Left renal cortex interstitium (tissue), 4 donors: ENCODE measurements around the gene SPRED1. TPM values are rescaled to one million over a fixed set of nuclear protein-coding genes. Genes with fewer than 3 reads are reported as not detected.

Experiments
- polyA plus RNA-seq, 4 donors: library from polyadenylated mRNA; unstranded; fragments of 120-200 nt; gene quantifications; one replicate each; pipeline ENCODE4 v1.2.1, GENCODE V29; 2013; ENCODE audit not compliant: insufficient read length in 4 of 4

SPRED1 gene
- polyA plus RNA-seq, 4 donors = 28.1 to 38.4 (median 34.7) TPM

Other genes with a start within 250 kb of the SPRED1 start
- gene FAM98B, start 201.3 kb downstream of the SPRED1 start, polyA plus RNA-seq = 10 to 100 TPM; 62.0 to 79.7 (median 72.8) TPM